Colonic mucosa (tissue), 4 donors: ENCODE data around the gene ZFP91. TPM values are rescaled to one million over a fixed set of nuclear protein-coding genes. Genes with fewer than 3 reads are reported as not detected.
A peak's percentile ranks its signal among the peaks of the same experiment; 100 is the strongest.

Source experiments
- DNase-seq: peaks from one replicate; pipeline ENCODE4 v3.0.0-alpha.2; 2020
- H3K27ac ChIP-seq: fragments of 200-600 bp; one replicate; pipeline ENCODE4 v1.8.0; 2021
- H3K27me3 ChIP-seq: fragments of 200-600 bp; one replicate; pipeline ENCODE4 v1.8.0; 2021
- H3K36me3 ChIP-seq: fragments of 200-600 bp; one replicate; pipeline ENCODE4 v1.8.0; 2021
- H3K4me1 ChIP-seq: fragments of 200-600 bp; one replicate; pipeline ENCODE4 v1.8.0; 2021; ENCODE audit warnings: mild to moderate bottlenecking
- H3K4me3 ChIP-seq: fragments of 200-600 bp; one replicate; pipeline ENCODE4 v1.8.0; 2021
- H3K9ac ChIP-seq, 2 donors: one replicate each; pipeline ENCODE4 v1.7.0; 2013; ENCODE audit warnings: control low read depth in 2 of 2, low read depth in 2 of 2, low read length in 2 of 2
- H3K9me3 ChIP-seq: fragments of 200-600 bp; one replicate; pipeline ENCODE4 v1.8.0; 2021
- intact Hi-C: fragments of 100-400 bp; cut with DNase I; formaldehyde crosslinking; loops from one replicate; pipeline ENCODE4 v1.14.1; 2022
- total RNA-seq, 2 donors: library from RNA; stranded (reverse); fragmentation: NEBNext Ultra II Directional in 1 of 2; extraction: Animal tissue kit (Norgen Biotek cat#: 25700) in 1 of 2; gene quantifications; one replicate each; pipeline ENCODE4 v1.2.1, GENCODE V29; 2021
- TF ChIP-seq, protein P1 (sequence below): fragments of 200-600 bp; IDR thresholded peaks from one replicate; pipeline ENCODE4 v1.8.0; 2022; ENCODE audit warnings: antibody characterized with exemption, mild to moderate bottlenecking
- donor health status: healthy.
- donor health status: DM: no; HTN: no; CAD: no.
- donor health status: DM: no; HTN: no; CAD: no.

The ZFP91 gene
- total RNA-seq, 2 donors from 2014 or later = 60.9 to 92.0 TPM

DNA sequence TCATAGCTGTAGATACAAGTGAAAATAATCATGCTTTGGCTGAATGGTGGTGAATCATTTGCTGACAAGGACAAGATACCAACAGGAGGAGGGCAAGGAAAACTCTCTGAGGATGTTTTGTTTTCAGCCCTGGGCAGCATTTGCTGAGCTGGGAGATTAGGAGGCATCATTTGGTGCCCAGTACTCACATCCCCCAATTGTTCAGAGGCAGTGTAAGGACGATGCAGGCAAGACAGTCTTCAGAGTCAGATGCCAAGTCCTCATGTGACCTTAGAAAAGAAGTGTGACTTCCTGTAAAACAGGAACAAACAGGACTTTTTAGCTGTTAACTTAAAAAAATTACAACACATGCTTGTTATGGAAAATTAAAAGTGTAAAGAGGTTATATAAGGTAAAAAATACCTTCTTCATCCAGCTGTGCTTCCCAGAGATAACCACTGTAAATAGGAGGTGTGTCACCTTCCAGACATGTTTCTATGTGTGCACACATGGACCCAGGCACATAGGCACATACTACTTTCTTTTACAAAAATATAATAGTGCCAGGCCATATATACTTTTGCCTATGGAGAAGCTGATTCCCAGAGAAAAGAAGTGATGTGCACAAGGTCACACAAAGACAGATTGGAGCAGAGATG is 61.6 kb downstream of the ZFP91 start:
- H3K27ac ChIP-seq = peak overlapping the region; percentile 45
- no peaks in the 10 kb centered on the region for H3K36me3 ChIP-seq
- no peak for DNase-seq
- H3K4me3 ChIP-seq = no peak overlapping the region
- intact Hi-C loops = no loop called here
- no peaks in the 10 kb centered on the region for H3K27me3 ChIP-seq
- H3K4me1 ChIP-seq = no peaks in the 10 kb centered on the region
- no peaks in the 10 kb centered on the region for H3K9me3 ChIP-seq
- H3K9ac ChIP-seq = peak overlapping the region in 1 of 2 donors; percentile 23
- TF ChIP-seq, protein P1, sequence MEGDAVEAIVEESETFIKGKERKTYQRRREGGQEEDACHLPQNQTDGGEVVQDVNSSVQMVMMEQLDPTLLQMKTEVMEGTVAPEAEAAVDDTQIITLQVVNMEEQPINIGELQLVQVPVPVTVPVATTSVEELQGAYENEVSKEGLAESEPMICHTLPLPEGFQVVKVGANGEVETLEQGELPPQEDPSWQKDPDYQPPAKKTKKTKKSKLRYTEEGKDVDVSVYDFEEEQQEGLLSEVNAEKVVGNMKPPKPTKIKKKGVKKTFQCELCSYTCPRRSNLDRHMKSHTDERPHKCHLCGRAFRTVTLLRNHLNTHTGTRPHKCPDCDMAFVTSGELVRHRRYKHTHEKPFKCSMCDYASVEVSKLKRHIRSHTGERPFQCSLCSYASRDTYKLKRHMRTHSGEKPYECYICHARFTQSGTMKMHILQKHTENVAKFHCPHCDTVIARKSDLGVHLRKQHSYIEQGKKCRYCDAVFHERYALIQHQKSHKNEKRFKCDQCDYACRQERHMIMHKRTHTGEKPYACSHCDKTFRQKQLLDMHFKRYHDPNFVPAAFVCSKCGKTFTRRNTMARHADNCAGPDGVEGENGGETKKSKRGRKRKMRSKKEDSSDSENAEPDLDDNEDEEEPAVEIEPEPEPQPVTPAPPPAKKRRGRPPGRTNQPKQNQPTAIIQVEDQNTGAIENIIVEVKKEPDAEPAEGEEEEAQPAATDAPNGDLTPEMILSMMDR = no peak

DNA sequence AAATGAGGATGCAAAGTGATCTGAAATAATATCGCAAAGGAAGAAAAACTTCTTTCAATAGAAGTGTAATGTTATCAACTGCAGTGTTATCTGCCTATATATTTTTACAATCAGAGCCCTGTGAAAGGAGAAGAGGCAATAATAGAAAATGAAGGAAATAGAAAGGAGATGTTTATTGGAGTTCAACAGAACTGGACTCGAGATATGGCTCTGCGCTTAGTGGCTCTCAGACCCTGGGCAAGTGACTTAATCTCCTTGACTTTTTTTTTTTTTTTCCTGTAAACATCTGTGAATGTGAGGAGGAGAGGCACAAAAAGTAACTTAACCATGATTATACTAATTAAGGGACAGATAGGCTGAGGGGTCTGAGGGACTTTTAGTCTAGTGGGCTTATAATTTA is 62.5 kb downstream of the ZFP91 start:
- Histone ChIP-seq H3K4me3 (no peak overlapping the region), H3K4me1 (no peaks in the 10 kb centered on the region), H3K36me3 (no peaks in the 10 kb centered on the region), H3K27me3 (no peaks in the 10 kb centered on the region), H3K9ac (peak overlapping the region in 1 of 2 donors; percentile 23), H3K9me3 (no peaks in the 10 kb centered on the region), H3K27ac (peak overlapping the region; percentile 45)
- intact Hi-C loops = no loop called here
- no peak for DNase-seq
- TF ChIP-seq, protein P1 = no peak

DNA sequence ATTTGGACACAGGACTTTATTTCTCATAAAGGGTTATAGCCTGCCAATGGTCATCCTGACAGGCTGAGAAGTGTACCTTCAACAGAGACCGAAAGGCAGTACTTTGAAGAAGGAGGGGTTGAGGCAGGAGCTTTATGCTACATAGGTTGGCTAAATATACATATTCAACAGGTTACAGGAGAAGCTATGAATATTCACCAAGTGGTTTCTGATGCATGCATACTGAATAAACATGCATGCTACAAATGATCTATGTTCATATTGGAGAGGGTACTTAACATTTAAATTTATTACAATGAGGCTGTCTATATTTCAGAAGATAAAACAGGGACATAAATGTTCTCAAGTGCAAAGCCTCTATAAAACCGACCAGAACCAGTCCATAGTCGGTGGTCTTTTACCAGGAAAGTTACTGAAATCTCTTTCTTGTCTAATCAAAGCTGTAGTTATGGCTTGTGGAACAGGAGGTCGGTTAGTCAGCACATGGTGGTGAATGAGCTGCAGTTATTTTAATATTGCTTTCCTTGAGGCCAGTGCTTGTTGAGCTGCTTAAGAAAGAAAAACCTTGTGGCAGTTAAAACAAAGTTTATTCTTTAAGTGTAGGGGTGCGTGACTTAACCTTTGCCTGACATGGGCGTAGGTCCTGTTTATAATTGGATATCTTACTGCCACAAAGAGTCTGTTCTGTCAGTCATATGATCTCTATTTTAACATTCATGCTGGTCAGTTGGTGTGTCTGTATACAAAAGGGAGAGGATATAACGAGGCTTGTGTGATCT is 63.1 kb downstream of the ZFP91 start:
- TF ChIP-seq, protein P1 = no peak
- intact Hi-C loops = no loop called here
- Histone ChIP-seq H3K4me3 (no peak overlapping the region), H3K27ac (peak overlapping the region; percentile 35), H3K27me3 (no peaks in the 10 kb centered on the region), H3K4me1 (no peaks in the 10 kb centered on the region), H3K9ac (no peak overlapping the region), H3K9me3 (no peaks in the 10 kb centered on the region), H3K36me3 (no peaks in the 10 kb centered on the region)
- DNase-seq = no peak

DNA sequence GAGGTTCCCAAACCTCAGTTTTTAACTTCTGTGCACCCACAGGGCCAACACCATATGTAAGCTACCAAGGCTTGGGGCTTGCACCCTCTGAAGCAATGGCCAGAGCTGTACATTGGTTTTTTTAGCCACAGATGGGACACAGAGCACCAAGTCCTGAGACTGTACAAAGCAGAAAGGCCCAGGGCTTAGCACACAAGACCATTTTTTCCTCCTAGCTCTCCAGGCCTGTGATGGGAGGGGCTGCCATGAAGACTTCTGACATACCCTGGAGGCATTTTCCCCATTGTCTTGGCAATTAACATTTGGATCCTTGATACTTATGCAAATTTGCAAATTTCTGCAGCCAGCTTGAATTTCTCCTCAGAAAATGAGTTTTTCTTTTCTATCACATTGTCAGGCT is 67.0 kb downstream of the ZFP91 start:
- Histone ChIP-seq H3K27me3 (no peaks in the 10 kb centered on the region), H3K4me3 (no peak overlapping the region), H3K9ac (no peak overlapping the region), H3K9me3 (no peaks in the 10 kb centered on the region), H3K36me3 (no peaks in the 10 kb centered on the region), H3K27ac (no peak overlapping the region), H3K4me1 (no peaks in the 10 kb centered on the region)
- no peak for DNase-seq
- TF ChIP-seq, protein P1 = no peak
- intact Hi-C loops = no loop called here

DNA sequence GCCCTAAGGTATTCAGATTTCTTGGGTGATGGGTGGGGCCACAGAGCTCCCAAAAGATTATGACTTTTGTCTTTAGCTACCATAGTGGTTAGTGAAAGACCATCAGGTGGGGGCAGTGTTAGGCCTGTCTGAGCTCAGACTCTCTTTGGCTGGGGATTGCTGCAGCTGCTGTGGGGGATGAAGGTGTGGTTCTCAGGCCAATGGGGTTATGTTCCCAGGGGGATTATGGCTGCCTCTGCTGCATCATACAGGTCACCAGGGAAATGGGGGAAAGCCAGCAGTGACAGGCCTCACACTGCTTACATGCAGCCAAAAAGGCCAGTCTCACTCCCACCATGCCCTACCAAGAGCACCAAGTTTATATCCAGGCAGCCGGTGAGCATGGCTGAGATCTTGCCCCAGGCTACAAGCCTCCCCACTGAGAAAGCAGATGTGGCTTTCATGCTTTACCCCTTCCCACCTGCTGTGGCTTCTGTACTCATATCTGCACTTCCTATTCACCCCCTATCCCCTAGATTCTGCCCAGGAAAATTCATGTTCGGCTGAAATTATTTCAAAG is 68.4 kb downstream of the ZFP91 start:
- TF ChIP-seq, protein P1 = no peak
- Histone ChIP-seq H3K27me3 (no peaks in the 10 kb centered on the region), H3K36me3 (no peaks in the 10 kb centered on the region), H3K27ac (no peak overlapping the region), H3K4me1 (no peaks in the 10 kb centered on the region), H3K4me3 (no peak overlapping the region), H3K9me3 (no peaks in the 10 kb centered on the region), H3K9ac (no peak overlapping the region)
- DNase-seq = no peak
- intact Hi-C loops = no loop called here
